GM21423 (cell line): ENCODE results near the gene ABCC12.
A peak's percentile ranks its signal among the peaks of the same experiment; 100 is the strongest.

Experiments
- ATAC-seq: cut with Tn5 transposase; IDR thresholded peaks from one replicate; pipeline ENCODE4 v1.9.1; 2021; ENCODE audit warnings: mild to moderate bottlenecking, moderate library complexity; ENCODE audit not compliant: unreplicated experiment

ABCC12 gene

GRCh38 chr16:48133455-48134211, 22.2 kb downstream of the ABCC12 start:
- ATAC-seq: no peak

GRCh38 chr16:48132696-48133095, 23.1 kb downstream of the ABCC12 start:
- ATAC-seq: no peak

- ATAC-seq: no peak
These were observed 24.4 kb downstream of the ABCC12 start for GRCh38 chr16:48131201-48131935.

- ATAC-seq: no peak
These were observed 25.9 kb downstream of the ABCC12 start for GRCh38 chr16:48129926-48130325.

GRCh38 chr16:48128769-48129168, 27.0 kb downstream of the ABCC12 start:
- no peak for ATAC-seq

GRCh38 chr16:48126801-48127644, 28.8 kb downstream of the ABCC12 start:
- ATAC-seq: no peak

GRCh38 chr16:48125888-48126287, 29.9 kb downstream of the ABCC12 start:
- no peak for ATAC-seq

- ATAC-seq: no peak
These were observed 31.5 kb downstream of the ABCC12 start for GRCh38 chr16:48124266-48124665.

GRCh38 chr16:48123104-48123788, 32.5 kb downstream of the ABCC12 start:
- no peak for ATAC-seq

- ATAC-seq: no peak
These were observed 34.5 kb downstream of the ABCC12 start for GRCh38 chr16:48121276-48121675.

GRCh38 chr16:48118841-48119240, 37.0 kb downstream of the ABCC12 start:
- no peak for ATAC-seq

- ATAC-seq: peak; percentile 80
These were observed 38.3 kb downstream of the ABCC12 start for GRCh38 chr16:48117217-48118105.

GRCh38 chr16:48115299-48115698, 40.5 kb downstream of the ABCC12 start:
- no peak for ATAC-seq

GRCh38 chr16:48114410-48114809, 41.4 kb downstream of the ABCC12 start:
- ATAC-seq: no peak

- ATAC-seq: no peak
These were observed 42.3 kb downstream of the ABCC12 start for GRCh38 chr16:48113471-48113870.

- ATAC-seq: no peak
These were observed 42.8 kb downstream of the ABCC12 start for GRCh38 chr16:48113001-48113400.

GRCh38 chr16:48112600-48112999, 43.2 kb downstream of the ABCC12 start:
- no peak for ATAC-seq

- ATAC-seq: no peak
These were observed 44.8 kb downstream of the ABCC12 start for GRCh38 chr16:48110982-48111381.

- ATAC-seq: no peak
These were observed 45.8 kb downstream of the ABCC12 start for GRCh38 chr16:48110000-48110399.

GRCh38 chr16:48109475-48109874, 46.3 kb downstream of the ABCC12 start:
- ATAC-seq: no peak
